ENCODE data around the gene HS6ST1.

DNA sequence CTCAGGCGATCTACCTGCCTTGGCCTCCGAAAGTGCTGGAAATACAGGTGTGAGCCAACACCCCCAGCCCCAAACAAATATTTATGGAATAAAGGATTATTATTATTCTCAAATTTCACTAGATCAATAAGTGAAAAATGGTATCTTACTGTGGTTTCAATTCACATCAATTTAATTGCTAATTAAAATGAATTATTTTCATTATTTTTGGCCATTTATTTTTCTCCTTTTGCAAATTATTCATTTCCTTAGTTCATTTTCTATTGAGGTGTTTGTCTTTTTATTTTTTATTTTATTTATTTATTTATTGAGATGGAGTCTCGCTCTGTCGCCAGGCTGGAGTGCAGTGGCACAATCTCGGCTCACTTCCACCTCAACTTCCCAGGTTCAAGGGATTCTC, 11.9 kb upstream of the HS6ST1 start:
- TF ChIP-seq, protein P1, sequence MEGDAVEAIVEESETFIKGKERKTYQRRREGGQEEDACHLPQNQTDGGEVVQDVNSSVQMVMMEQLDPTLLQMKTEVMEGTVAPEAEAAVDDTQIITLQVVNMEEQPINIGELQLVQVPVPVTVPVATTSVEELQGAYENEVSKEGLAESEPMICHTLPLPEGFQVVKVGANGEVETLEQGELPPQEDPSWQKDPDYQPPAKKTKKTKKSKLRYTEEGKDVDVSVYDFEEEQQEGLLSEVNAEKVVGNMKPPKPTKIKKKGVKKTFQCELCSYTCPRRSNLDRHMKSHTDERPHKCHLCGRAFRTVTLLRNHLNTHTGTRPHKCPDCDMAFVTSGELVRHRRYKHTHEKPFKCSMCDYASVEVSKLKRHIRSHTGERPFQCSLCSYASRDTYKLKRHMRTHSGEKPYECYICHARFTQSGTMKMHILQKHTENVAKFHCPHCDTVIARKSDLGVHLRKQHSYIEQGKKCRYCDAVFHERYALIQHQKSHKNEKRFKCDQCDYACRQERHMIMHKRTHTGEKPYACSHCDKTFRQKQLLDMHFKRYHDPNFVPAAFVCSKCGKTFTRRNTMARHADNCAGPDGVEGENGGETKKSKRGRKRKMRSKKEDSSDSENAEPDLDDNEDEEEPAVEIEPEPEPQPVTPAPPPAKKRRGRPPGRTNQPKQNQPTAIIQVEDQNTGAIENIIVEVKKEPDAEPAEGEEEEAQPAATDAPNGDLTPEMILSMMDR (conservative IDR thresholded peaks at IDR 0.05; ENCODE audit: low read depth, low read length): no peak
- TF ChIP-seq EZH2 (IDR thresholded peaks at IDR 0.05; ENCODE audit: borderline replicate concordance, low read depth, low read length, poor library complexity, severe bottlenecking): no peak

All from A673 (cell line).